K562 (cell line): ENCODE results near the gene ELF1. TPM values are rescaled to one million over a fixed set of nuclear protein-coding genes. Genes with fewer than 3 reads are reported as not detected.

Experiments used
- CHCHD3 ChIP-seq: fragments of 250-450 bp; sonication (Bioruptor Pico); IDR thresholded peaks from 2 replicates; pipeline ENCODE4 v2.1.2; 2022; ENCODE audit warnings: mild to moderate bottlenecking
- CREBBP ChIP-seq: IDR thresholded peaks from one replicate; pipeline ENCODE4 v1.6.1; 2012; ENCODE audit warnings: low read depth, mild to moderate bottlenecking, control low read depth, inconsistent platforms, low read length
- GTF2F1 ChIP-seq: IDR thresholded peaks from 2 replicates; pipeline ENCODE4 v1.6.1; 2011; ENCODE audit warnings: low read depth, low read length, improper control_type of control experiment
- ZBED1 ChIP-seq: IDR thresholded peaks from 2 replicates; pipeline ENCODE4 v1.6.1; 2014
- ZNF175 ChIP-seq: fragments of 200-800 bp; sonication (Bioruptor generic); IDR thresholded peaks from 2 replicates; pipeline ENCODE4 v1.6.1; 2016; ENCODE audit warnings: low read depth, mild to moderate bottlenecking, missing genetic modification characterization, missing compliant biosample characterization
- polyA plus RNA-seq, 8 experiments: library from polyadenylated mRNA; depleted of rRNA in 4 of 8; stranded (reverse) in 5 of 8; unstranded in 3 of 8; fragments of >200 nt; fragmentation: Nextera tagmentation in 2 of 8; fragmentation: Illumina TruSeq in 1 of 8; extraction: Ambion mirVana in 2 of 8; extraction: Trizol in 1 of 8; gene quantifications; 2 replicates each; pipeline versions ENCODE4 v1.2.1 to v1.2.3, GENCODE V29; 2011 to 2014; ENCODE audit warnings: inconsistent platforms in 1 of 8, missing spikeins in 1 of 8
- total RNA-seq, 7 experiments: library from RNA; depleted of rRNA in 6 of 7; stranded (reverse); fragments of >200 nt in 6 of 7; fragmentation: Illumina TruSeq in 2 of 7; extraction: Trizol in 2 of 7; gene quantifications; 2 replicates each; pipeline versions ENCODE4 v1.2.1 to v1.2.3, GENCODE V29; 2011 to 2021; ENCODE audit warnings: low replicate concordance in 1 of 7
- TF ChIP-seq, protein P1 (sequence below): fragments of 450-650 bp; IDR thresholded peaks from 2 replicates; pipeline ENCODE4 v1.6.1; 2017; ENCODE audit warnings: antibody characterized with exemption, mild to moderate bottlenecking
- TF ChIP-seq, protein P2 (sequence below): sonication (generic); formaldehyde crosslinking; IDR thresholded peaks from 2 replicates; pipeline ENCODE4 v1.8.0; 2022; ENCODE audit warnings: mild to moderate bottlenecking, missing genetic modification reagents, borderline replicate concordance
- TF ChIP-seq, protein P3 (sequence below): fragments of 250-450 bp; sonication (Bioruptor Pico); IDR thresholded peaks from 2 replicates; pipeline ENCODE4 v1.8.0; 2021; ENCODE audit warnings: mild to moderate bottlenecking, moderate library complexity
- TF ChIP-seq, protein P4 (sequence below): fragments of 250-450 bp; sonication (Bioruptor Pico); IDR thresholded peaks from 2 replicates; pipeline ENCODE4 v1.5.0; 2021
- TF ChIP-seq, protein P5 (sequence below): fragments of 250-450 bp; sonication (Bioruptor Pico); IDR thresholded peaks from 2 replicates; pipeline ENCODE4 v1.9.0; 2021; ENCODE audit warnings: mild to moderate bottlenecking, inconsistent platforms
- TF ChIP-seq, protein P6 (sequence below), 2 experiments: IDR thresholded peaks; 2 replicates each; pipeline ENCODE4 v1.6.1; 2012; ENCODE audit warnings: improper control_type of control experiment in 2 of 2, low read depth in 2 of 2, low read length in 2 of 2, borderline replicate concordance in 1 of 2

The ELF1 gene
- total and polyA plus RNA-seq, 9 of the 15 experiments (the other 6 are each of a cell fraction or from before 2014, with no cell fraction given) = 24.7 to 54.4 (median 33.4) TPM

DNA sequence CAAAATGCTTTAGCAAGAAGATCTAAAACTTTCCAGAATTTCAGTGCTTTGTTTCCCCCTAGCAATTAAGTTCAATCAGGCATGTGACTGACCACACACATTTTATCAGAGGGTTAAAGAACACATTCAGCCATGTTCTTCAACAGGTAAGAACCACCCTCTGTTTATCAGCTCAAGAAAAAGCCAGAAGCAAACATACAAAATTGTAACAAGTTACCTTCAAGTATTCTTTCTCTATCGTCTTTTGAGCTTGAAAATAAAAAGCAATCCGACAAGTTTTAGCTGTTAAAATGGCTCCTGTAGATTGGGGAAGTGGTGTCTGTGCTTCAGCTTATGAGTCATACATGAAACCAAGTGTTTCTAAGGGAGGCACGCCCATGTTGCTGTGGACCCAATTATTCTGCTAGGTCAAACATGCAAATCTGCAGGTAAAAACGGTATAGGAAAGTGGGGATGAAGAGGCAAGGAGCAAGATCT is at the start of gene ELF1 (continued):
- TF ChIP-seq, protein P1, sequence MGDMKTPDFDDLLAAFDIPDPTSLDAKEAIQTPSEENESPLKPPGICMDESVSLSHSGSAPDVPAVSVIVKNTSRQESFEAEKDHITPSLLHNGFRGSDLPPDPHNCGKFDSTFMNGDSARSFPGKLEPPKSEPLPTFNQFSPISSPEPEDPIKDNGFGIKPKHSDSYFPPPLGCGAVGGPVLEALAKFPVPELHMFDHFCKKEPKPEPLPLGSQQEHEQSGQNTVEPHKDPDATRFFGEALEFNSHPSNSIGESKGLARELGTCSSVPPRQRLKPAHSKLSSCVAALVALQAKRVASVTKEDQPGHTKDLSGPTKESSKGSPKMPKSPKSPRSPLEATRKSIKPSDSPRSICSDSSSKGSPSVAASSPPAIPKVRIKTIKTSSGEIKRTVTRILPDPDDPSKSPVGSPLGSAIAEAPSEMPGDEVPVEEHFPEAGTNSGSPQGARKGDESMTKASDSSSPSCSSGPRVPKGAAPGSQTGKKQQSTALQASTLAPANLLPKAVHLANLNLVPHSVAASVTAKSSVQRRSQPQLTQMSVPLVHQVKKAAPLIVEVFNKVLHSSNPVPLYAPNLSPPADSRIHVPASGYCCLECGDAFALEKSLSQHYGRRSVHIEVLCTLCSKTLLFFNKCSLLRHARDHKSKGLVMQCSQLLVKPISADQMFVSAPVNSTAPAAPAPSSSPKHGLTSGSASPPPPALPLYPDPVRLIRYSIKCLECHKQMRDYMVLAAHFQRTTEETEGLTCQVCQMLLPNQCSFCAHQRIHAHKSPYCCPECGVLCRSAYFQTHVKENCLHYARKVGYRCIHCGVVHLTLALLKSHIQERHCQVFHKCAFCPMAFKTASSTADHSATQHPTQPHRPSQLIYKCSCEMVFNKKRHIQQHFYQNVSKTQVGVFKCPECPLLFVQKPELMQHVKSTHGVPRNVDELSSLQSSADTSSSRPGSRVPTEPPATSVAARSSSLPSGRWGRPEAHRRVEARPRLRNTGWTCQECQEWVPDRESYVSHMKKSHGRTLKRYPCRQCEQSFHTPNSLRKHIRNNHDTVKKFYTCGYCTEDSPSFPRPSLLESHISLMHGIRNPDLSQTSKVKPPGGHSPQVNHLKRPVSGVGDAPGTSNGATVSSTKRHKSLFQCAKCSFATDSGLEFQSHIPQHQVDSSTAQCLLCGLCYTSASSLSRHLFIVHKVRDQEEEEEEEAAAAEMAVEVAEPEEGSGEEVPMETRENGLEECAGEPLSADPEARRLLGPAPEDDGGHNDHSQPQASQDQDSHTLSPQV = peak; percentile 77
- TF ChIP-seq, protein P2, sequence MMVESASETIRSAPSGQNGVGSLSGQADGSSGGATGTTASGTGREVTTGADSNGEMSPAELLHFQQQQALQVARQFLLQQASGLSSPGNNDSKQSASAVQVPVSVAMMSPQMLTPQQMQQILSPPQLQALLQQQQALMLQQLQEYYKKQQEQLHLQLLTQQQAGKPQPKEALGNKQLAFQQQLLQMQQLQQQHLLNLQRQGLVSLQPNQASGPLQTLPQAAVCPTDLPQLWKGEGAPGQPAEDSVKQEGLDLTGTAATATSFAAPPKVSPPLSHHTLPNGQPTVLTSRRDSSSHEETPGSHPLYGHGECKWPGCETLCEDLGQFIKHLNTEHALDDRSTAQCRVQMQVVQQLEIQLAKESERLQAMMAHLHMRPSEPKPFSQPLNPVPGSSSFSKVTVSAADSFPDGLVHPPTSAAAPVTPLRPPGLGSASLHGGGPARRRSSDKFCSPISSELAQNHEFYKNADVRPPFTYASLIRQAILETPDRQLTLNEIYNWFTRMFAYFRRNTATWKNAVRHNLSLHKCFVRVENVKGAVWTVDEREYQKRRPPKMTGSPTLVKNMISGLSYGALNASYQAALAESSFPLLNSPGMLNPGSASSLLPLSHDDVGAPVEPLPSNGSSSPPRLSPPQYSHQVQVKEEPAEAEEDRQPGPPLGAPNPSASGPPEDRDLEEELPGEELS (CRISPR knock-in tag) = no peak
- TF ChIP-seq, protein P3, sequence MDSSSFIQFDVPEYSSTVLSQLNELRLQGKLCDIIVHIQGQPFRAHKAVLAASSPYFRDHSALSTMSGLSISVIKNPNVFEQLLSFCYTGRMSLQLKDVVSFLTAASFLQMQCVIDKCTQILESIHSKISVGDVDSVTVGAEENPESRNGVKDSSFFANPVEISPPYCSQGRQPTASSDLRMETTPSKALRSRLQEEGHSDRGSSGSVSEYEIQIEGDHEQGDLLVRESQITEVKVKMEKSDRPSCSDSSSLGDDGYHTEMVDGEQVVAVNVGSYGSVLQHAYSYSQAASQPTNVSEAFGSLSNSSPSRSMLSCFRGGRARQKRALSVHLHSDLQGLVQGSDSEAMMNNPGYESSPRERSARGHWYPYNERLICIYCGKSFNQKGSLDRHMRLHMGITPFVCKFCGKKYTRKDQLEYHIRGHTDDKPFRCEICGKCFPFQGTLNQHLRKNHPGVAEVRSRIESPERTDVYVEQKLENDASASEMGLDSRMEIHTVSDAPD (CRISPR knock-in tag) = no peak
- TF ChIP-seq, protein P4, sequence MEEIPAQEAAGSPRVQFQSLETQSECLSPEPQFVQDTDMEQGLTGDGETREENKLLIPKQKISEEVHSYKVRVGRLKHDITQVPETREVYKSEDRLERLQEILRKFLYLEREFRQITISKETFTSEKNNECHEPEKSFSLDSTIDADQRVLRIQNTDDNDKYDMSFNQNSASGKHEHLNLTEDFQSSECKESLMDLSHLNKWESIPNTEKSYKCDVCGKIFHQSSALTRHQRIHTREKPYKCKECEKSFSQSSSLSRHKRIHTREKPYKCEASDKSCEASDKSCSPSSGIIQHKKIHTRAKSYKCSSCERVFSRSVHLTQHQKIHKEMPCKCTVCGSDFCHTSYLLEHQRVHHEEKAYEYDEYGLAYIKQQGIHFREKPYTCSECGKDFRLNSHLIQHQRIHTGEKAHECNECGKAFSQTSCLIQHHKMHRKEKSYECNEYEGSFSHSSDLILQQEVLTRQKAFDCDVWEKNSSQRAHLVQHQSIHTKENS (CRISPR knock-in tag) = no peak
- TF ChIP-seq CHCHD3 (no peak), ZBED1 (no peak), GTF2F1 (0 out of 2 replicates have a peak, but pooled peaks have one; percentile 38), ZNF175 (CRISPR knock-in tag) (peak; percentile 66; the same call in 1 of the 2 replicates), CREBBP (no peak)
- TF ChIP-seq, protein P5, sequence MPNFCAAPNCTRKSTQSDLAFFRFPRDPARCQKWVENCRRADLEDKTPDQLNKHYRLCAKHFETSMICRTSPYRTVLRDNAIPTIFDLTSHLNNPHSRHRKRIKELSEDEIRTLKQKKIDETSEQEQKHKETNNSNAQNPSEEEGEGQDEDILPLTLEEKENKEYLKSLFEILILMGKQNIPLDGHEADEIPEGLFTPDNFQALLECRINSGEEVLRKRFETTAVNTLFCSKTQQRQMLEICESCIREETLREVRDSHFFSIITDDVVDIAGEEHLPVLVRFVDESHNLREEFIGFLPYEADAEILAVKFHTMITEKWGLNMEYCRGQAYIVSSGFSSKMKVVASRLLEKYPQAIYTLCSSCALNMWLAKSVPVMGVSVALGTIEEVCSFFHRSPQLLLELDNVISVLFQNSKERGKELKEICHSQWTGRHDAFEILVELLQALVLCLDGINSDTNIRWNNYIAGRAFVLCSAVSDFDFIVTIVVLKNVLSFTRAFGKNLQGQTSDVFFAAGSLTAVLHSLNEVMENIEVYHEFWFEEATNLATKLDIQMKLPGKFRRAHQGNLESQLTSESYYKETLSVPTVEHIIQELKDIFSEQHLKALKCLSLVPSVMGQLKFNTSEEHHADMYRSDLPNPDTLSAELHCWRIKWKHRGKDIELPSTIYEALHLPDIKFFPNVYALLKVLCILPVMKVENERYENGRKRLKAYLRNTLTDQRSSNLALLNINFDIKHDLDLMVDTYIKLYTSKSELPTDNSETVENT = no peak
- TF ChIP-seq, protein P6, sequence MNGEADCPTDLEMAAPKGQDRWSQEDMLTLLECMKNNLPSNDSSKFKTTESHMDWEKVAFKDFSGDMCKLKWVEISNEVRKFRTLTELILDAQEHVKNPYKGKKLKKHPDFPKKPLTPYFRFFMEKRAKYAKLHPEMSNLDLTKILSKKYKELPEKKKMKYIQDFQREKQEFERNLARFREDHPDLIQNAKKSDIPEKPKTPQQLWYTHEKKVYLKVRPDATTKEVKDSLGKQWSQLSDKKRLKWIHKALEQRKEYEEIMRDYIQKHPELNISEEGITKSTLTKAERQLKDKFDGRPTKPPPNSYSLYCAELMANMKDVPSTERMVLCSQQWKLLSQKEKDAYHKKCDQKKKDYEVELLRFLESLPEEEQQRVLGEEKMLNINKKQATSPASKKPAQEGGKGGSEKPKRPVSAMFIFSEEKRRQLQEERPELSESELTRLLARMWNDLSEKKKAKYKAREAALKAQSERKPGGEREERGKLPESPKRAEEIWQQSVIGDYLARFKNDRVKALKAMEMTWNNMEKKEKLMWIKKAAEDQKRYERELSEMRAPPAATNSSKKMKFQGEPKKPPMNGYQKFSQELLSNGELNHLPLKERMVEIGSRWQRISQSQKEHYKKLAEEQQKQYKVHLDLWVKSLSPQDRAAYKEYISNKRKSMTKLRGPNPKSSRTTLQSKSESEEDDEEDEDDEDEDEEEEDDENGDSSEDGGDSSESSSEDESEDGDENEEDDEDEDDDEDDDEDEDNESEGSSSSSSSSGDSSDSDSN (IDR thresholded peaks at IDR 0.05; ENCODE audit: borderline replicate concordance in 1 of 2, low read depth in 2 of 2, low read length in 2 of 2) = no peak
